Caki2 (cell line): ENCODE measurements around the gene WNT7A. TPM values are rescaled to one million over a fixed set of nuclear protein-coding genes. Genes with fewer than 3 reads are reported as not detected.
A peak's percentile ranks its signal among the peaks of the same experiment; 100 is the strongest.

Source experiments
- DNase-seq: peaks from one replicate; pipeline ENCODE4 v3.0.0-alpha.2; 2015; ENCODE audit warnings: low read depth
- in situ Hi-C: cut with HindIII; loops from 2 replicates; pipeline ENCODE4 v1.10.0; 2016; ENCODE audit warnings: low sequenced_read_pairs, low pct_unique_long_range_greater_than_20kb, mixed read lengths
- total RNA-seq: library from RNA; depleted of rRNA; stranded (reverse); fragments of >200 nt; shearing (Covaris generic); gene quantifications from 2 replicates; pipeline ENCODE4 v1.2.3, GENCODE V29; 2014; ENCODE audit warnings: low replicate concordance

The WNT7A gene
- total RNA-seq, 1 experiment from 2014 or later: 0.03 TPM

GRCh38 chr3:13852638-13853009 lies 27.2 kb downstream of the WNT7A start:
- DNase-seq: no peak
- in situ Hi-C loops: no loop called here

- DNase-seq: no peak
- in situ Hi-C loops: no loop called here
Observed at GRCh38 chr3:13851997-13852637, 27.8 kb downstream of the WNT7A start.

GRCh38 chr3:13851091-13851849 lies 28.6 kb downstream of the WNT7A start:
- DNase-seq: no peak
- in situ Hi-C loops: no loop called here

- in situ Hi-C loops: no loop called here
- DNase-seq: peak; percentile 68
Observed at GRCh38 chr3:13850161-13850945, 29.5 kb downstream of the WNT7A start.

GRCh38 chr3:13849018-13849417 lies 30.9 kb downstream of the WNT7A start:
- DNase-seq: no peak
- in situ Hi-C loops: no loop called here

- no peak for DNase-seq
- in situ Hi-C loops: no loop called here
Observed at GRCh38 chr3:13846716-13847570, 32.9 kb downstream of the WNT7A start.

GRCh38 chr3:13846238-13846637 lies 33.6 kb downstream of the WNT7A start:
- DNase-seq: no peak
- in situ Hi-C loops: no loop called here

GRCh38 chr3:13845806-13846205 lies 34.1 kb downstream of the WNT7A start:
- no peak for DNase-seq
- in situ Hi-C loops: no loop called here

- in situ Hi-C loops: no loop called here
- DNase-seq: no peak
Observed at GRCh38 chr3:13844911-13845310, 35.0 kb downstream of the WNT7A start.

GRCh38 chr3:13844286-13844685 lies 35.6 kb downstream of the WNT7A start:
- in situ Hi-C loops: no loop called here
- no peak for DNase-seq

- in situ Hi-C loops: no loop called here
- DNase-seq: no peak
Observed at GRCh38 chr3:13843351-13843750, 36.5 kb downstream of the WNT7A start.

- in situ Hi-C loops: no loop called here
Observed at GRCh38 chr3:13842226-13842625, 37.6 kb downstream of the WNT7A start.

GRCh38 chr3:13841826-13842225 lies 38.0 kb downstream of the WNT7A start:
- DNase-seq: no peak
- in situ Hi-C loops: no loop called here

More at GRCh38 chr3:13842226-13842625, 37.6 kb downstream of the WNT7A start:
- DNase-seq: no peak

GRCh38 chr3:13841141-13841540 lies 38.7 kb downstream of the WNT7A start:
- no peak for DNase-seq
- in situ Hi-C loops: no loop called here

GRCh38 chr3:13840456-13840855 lies 39.4 kb downstream of the WNT7A start:
- in situ Hi-C loops: no loop called here

GRCh38 chr3:13839726-13840340 lies 40.0 kb downstream of the WNT7A start:
- DNase-seq: no peak
- in situ Hi-C loops: no loop called here

More at GRCh38 chr3:13840456-13840855, 39.4 kb downstream of the WNT7A start:
- DNase-seq: no peak

GRCh38 chr3:13839253-13839652 lies 40.6 kb downstream of the WNT7A start:
- in situ Hi-C loops: no loop called here
- DNase-seq: no peak

- in situ Hi-C loops: no loop called here
- DNase-seq: no peak
Observed at GRCh38 chr3:13838421-13838820, 41.5 kb downstream of the WNT7A start.
